Measurements from ENCODE around the gene ARHGEF17. TPM values are rescaled to one million over a fixed set of nuclear protein-coding genes. Genes with fewer than 3 reads are reported as not detected.

ARHGEF17 gene
- total and polyA plus RNA-seq, 2 of the 8 experiments (the other 6 are each of a cell fraction or from before 2014, with no cell fraction given) = 11.3 to 14.6 TPM

GRCh38 chr11:73396985-73397384, 88.9 kb downstream of the ARHGEF17 start (continued):
- TF ChIP-seq TCF12 (IDR thresholded peaks at IDR 0.05; ENCODE audit: low read depth, low read length) (no peak), HDAC2 (IDR thresholded peaks at IDR 0.05; ENCODE audit: borderline replicate concordance in 1 of 2, low read depth in 2 of 2, low read length in 2 of 2) (no peak), RNF2 (IDR thresholded peaks at IDR 0.05; ENCODE audit: borderline replicate concordance, low read depth, low read length, missing control alignments, poor library complexity, severe bottlenecking) (no peak)

Measured in H1 (cell line).